Measurements from ENCODE around the gene PTPN14.
"Not testable (repeated sequence)": the region's sequence is repeated elsewhere in the genome, so short reads cannot be mapped to it uniquely, and the experiment has no call there.

The PTPN14 gene

DNA sequence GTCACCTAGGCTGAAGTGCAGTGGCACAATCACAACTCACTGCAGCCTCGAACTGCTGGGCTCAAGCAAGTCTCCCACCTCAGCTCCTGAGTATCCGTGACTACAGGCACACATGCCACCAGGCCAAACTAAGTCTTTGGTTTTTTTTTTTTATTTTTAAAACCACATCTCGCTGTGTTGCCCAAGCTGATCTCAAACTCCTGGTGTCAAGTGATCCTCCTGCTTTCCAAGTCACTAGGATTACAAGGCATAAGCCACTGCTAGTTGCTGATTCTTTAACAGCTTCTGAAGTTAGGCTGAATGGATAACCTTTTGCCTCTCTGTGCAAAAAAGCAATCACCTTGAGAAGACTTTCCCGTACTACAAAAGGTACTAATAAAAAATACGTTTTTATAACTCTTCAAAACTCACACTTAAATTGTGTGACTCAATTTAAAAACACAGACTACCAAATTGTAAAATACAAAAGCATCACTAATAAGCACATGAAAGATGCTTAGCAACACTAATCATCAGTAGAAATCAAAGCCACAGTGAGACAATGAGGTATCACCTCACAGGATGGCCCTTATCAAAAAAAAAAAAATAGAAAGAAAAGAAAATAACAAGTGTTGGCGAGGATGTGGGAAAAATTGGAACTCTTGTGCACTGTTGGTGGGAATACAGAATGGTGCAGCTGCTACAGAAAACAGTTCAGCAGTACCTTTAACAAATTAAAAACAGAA lies 40.3 kb downstream of the PTPN14 start:
- DNase-seq (ENCODE audit: low read depth, low spot score) = no peak

GRCh38 chr1:214510477-214510876 lies 40.9 kb downstream of the PTPN14 start:
- DNase-seq (ENCODE audit: low read depth, low spot score) = no peak

DNA sequence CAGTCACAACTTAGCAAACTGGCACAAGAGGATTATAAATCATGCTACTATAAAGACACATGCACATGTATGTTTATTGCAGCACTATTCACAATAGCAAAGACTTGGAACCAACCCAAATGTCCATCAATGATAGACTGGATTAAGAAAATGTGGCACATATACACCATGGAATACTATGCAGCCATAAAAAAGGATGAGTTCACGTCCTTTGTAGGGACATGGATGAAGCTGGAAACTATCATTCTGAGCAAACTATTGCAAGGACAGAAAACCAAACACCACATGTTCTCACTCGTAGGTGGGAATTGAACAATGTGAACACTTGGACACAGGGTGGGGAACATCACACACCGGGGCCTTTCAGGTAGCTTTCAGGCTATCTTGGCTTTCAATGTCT lies 41.8 kb downstream of the PTPN14 start:
- not testable (repeated sequence) for DNase-seq (ENCODE audit: low read depth, low spot score)

- no peak for DNase-seq (ENCODE audit: low read depth, low spot score)
Measured at GRCh38 chr1:214506972-214507431, 44.4 kb downstream of the PTPN14 start.

- DNase-seq (ENCODE audit: low read depth, low spot score) = no peak
Measured at GRCh38 chr1:214505134-214505533, 46.3 kb downstream of the PTPN14 start.

GRCh38 chr1:214504330-214504729 lies 47.1 kb downstream of the PTPN14 start:
- no peak for DNase-seq (ENCODE audit: low read depth, low spot score)

DNA sequence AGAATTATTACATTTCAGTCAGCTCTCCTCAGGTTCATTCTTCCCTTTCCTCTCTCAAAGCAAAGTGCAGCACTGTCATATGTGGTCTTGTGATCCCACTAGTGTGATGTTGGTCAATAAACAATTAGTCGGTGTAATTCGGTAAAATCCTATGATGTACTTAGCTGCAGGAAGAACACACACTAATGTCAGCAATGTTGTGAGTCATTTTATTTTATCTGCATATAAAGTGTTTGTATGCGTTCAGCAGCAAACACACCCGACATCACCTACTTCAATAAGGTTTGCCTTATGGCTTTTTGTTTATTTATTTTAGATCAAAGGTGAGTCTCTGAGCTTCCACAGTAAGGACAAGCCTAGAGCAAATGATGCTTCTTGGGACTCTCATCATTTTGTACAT lies 47.8 kb downstream of the PTPN14 start:
- no peak for DNase-seq (ENCODE audit: low read depth, low spot score)

DNA sequence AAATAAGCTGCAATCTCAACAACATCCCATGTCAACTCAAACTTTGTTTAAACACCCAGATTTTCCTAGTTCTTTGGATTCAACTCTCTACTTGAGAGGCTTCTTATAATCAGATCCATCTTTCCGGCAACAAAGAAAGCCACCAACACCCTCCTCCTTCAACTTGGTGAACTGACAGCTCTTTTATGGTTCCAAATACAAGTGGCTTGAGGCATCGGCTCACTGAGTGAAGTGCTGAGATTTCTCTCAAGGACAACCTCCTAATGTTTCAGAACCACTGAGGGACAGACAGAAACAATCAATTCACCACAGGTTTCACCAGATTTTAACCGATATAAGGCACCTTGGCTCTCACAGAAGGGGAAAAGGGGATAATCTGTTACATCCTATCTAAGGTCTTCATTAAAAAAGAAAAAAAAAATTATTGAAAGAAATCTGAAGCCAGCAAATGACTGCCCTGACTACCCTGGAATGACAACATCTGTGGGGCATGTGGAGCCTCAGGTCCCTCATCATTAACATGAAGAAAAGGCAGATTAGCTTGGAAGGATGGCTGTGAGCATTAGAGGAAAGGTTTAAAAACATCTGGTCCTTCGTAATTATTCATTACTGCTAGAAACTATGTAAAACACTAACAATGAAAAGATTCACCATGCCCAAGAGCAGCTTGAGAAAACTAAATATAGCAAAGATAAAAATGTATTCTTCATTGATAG lies 50.9 kb downstream of the PTPN14 start:
- no peak for DNase-seq (ENCODE audit: low read depth, low spot score)

GRCh38 chr1:214499732-214500131 lies 51.7 kb downstream of the PTPN14 start:
- no peak for DNase-seq (ENCODE audit: low read depth, low spot score)

DNA sequence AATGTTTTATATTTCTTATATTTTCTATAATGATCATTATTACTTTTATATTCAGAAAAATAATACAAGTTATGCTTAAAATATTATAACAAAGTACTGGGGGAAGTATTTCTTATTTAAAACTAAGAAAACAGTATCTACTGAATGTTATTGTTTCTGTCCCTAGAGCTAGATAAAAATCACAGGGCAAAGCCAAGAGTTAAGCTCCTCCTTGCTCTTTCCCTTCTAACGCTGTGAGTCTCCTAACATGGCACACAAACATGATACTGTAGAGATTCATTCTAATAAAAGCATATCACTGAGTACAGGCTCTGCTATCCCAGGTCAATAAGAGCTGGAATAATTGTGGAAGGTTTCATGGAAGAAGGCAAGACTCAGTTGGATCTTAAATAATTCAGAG lies 53.4 kb downstream of the PTPN14 start:
- DNase-seq (ENCODE audit: low read depth, low spot score) = no peak

DNA sequence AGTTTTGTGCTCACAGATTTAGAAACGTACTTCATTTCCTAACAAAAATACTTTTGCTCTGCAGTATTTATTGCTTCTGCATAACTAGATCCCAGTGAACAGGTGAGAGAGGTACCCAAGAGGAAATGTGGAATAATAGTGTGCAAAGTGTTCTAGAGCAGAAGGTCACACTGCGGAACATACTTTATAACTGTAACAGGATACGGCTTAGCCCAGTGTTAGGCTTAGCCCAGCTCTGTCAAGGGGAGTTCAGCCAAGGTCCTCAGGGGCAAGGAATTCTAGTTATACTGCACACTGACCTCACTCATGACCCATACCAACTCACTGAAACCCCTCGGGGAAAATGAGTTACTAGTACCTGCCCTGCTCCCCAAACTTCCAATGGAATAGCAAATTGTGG lies 55.3 kb downstream of the PTPN14 start:
- DNase-seq (ENCODE audit: low read depth, low spot score) = no peak

GRCh38 chr1:214494706-214495105 lies 56.7 kb downstream of the PTPN14 start:
- DNase-seq (ENCODE audit: low read depth, low spot score) = no peak

DNA sequence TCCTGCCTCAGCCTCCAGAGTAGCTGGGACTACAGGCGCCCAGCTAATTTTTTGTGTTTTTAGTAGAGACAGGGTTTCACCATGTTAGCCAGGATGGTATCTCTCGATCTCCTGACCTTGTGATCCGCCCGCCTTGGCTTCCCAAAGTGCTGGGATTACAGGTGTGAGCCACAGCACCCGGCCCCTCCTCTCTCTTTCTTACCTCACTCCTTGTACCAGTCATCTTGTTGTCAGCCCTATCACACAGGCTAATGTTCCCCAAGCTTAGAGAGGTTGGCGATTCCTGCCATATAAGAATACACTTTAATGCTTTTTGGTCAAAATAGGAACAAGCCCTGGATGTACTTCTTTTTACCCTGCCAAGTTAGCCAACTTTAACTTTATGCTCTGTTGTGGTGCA lies 57.2 kb downstream of the PTPN14 start:
- not testable (repeated sequence) for DNase-seq (ENCODE audit: low read depth, low spot score)

DNA sequence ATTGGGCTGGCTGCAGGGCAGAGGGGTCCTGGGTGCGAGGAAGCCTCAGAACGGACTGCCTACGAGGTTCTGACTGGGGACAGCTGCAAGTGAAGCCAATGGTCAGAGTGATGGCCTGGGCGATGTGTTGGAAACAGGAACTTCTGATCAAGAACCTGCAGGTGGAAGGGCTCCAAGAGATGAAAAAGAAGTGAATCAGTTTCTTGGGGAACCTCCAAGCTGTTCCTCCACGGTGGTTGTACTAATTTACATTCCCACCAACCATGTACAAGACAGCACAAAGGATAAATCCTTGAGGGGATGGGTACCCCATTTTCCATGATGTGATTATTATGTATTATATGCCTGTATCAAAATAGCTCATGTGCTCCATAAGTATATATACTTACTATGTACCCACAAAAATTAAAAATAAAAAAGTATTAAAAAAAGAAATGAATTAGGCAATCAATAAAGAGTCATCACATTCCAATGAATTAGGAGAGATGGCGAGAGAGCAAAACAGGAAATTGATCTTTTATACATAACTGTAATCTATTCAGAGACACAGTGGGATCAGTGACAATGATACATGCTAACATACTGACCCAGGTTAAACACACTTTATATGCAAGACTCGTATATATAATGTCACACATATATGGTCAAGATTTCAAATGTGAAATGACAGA lies 58.1 kb downstream of the PTPN14 start:
- no peak for DNase-seq (ENCODE audit: low read depth, low spot score)

- no peak for DNase-seq (ENCODE audit: low read depth, low spot score)
Measured at GRCh38 chr1:214492401-214493075, 58.9 kb downstream of the PTPN14 start.

- no peak for DNase-seq (ENCODE audit: low read depth, low spot score)
Measured at GRCh38 chr1:214491468-214492146, 59.8 kb downstream of the PTPN14 start.

GRCh38 chr1:214485151-214485550 lies 66.3 kb downstream of the PTPN14 start:
- DNase-seq (ENCODE audit: low read depth, low spot score) = no peak

- DNase-seq (ENCODE audit: low read depth, low spot score) = not testable (repeated sequence)
Measured at GRCh38 chr1:214483180-214483579, 68.2 kb downstream of the PTPN14 start.

GRCh38 chr1:214481983-214482634 lies 69.3 kb downstream of the PTPN14 start:
- not testable (repeated sequence) for DNase-seq (ENCODE audit: low read depth, low spot score)

DNA sequence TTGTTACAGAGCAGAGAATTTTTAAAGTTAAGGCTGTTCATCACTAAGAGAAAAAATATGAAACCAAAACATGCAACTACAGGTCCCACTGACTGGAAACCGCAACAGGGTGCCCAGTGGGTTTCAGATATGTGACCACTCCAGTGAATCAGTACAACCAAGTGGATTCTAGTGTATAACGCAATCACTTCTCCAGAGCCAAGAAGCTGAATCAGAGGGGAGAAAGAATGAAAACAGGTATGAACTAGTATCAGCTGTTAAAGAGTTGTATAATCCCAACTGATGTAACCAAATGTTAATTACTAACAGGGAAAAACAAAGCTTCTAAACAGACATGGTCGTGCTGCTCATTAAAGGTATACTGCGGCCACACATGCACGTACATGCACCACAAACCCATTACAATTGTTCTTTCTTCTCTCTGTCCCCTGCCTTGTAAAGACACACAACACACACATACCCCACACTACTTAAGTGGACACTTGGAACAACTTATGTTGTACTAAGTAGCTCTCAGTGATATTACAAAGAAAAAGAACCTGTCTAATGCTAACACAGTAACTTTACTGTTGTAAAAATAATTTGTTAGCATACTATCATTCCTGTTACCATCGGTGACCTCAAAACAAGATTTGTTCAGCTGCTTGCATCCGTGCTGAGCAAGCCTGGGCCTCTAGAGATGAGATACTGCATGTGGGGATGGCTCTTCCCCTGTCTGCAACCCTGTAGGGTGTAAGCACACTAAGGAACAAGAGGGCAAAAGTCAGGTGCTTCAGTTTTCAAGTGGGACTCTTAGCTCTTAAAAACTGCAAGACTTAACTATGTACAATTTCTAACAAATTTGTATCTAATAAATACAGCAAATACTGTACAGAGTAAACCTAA lies 74.2 kb downstream of the PTPN14 start:
- DNase-seq (ENCODE audit: low read depth, low spot score) = no peak
